GM21737 (cell line): Measurements from ENCODE around the gene CYP4F2.
"Not testable (repeated sequence)": the region's sequence is repeated elsewhere in the genome, so short reads cannot be mapped to it uniquely, and the experiment has no call there.

Source experiments
- ATAC-seq: cut with Tn5 transposase; IDR thresholded peaks from one replicate; pipeline ENCODE4 v1.9.1; 2021; ENCODE audit warnings: mild to moderate bottlenecking, moderate library complexity; ENCODE audit not compliant: unreplicated experiment

The CYP4F2 gene

GRCh38 chr19:15862444-15862843, 35.4 kb downstream of the CYP4F2 start:
- ATAC-seq: no peak

- ATAC-seq: no peak
Observed at GRCh38 chr19:15860522-15860921, 37.4 kb downstream of the CYP4F2 start.

- ATAC-seq: no peak
Observed at GRCh38 chr19:15859187-15859586, 38.7 kb downstream of the CYP4F2 start.

GRCh38 chr19:15850385-15850784, 47.5 kb downstream of the CYP4F2 start:
- no peak for ATAC-seq

- ATAC-seq: no peak
Observed at GRCh38 chr19:15846923-15847322, 51.0 kb downstream of the CYP4F2 start.

GRCh38 chr19:15843894-15844222, 54.0 kb downstream of the CYP4F2 start:
- ATAC-seq: not testable (repeated sequence)

- no peak for ATAC-seq
Observed at GRCh38 chr19:15843203-15843893, 54.5 kb downstream of the CYP4F2 start.

GRCh38 chr19:15841875-15842569, 55.9 kb downstream of the CYP4F2 start:
- no peak for ATAC-seq

GRCh38 chr19:15840833-15841232, 57.0 kb downstream of the CYP4F2 start:
- ATAC-seq: no peak

- ATAC-seq: not testable (repeated sequence)
Observed at GRCh38 chr19:15839888-15840287, 58.0 kb downstream of the CYP4F2 start.

GRCh38 chr19:15838351-15838750, 59.5 kb downstream of the CYP4F2 start:
- no peak for ATAC-seq

GRCh38 chr19:15837221-15837731, 60.6 kb downstream of the CYP4F2 start:
- no peak for ATAC-seq

- ATAC-seq: peak; percentile 96
Observed at GRCh38 chr19:15836330-15837220, 61.3 kb downstream of the CYP4F2 start.

- ATAC-seq: not testable (repeated sequence)
Observed at GRCh38 chr19:15835565-15836329, 62.1 kb downstream of the CYP4F2 start.

GRCh38 chr19:15834232-15834631, 63.6 kb downstream of the CYP4F2 start:
- not testable (repeated sequence) for ATAC-seq

- ATAC-seq: no peak
Observed at GRCh38 chr19:15831626-15832025, 66.2 kb downstream of the CYP4F2 start.

GRCh38 chr19:15829786-15830185, 68.1 kb downstream of the CYP4F2 start:
- no peak for ATAC-seq

GRCh38 chr19:15829306-15829698, 68.6 kb downstream of the CYP4F2 start:
- no peak for ATAC-seq

- not testable (repeated sequence) for ATAC-seq
Observed at GRCh38 chr19:15828611-15829305, 69.1 kb downstream of the CYP4F2 start.

GRCh38 chr19:15828121-15828610, 69.7 kb downstream of the CYP4F2 start:
- ATAC-seq: no peak
